ENCODE data around the gene MYF5. TPM values are rescaled to one million over a fixed set of nuclear protein-coding genes. Genes with fewer than 3 reads are reported as not detected.

Gene MYF5
- total and polyA plus RNA-seq, 2 of the 4 experiments (the other 2 are of a cell fraction): not detected

DNA sequence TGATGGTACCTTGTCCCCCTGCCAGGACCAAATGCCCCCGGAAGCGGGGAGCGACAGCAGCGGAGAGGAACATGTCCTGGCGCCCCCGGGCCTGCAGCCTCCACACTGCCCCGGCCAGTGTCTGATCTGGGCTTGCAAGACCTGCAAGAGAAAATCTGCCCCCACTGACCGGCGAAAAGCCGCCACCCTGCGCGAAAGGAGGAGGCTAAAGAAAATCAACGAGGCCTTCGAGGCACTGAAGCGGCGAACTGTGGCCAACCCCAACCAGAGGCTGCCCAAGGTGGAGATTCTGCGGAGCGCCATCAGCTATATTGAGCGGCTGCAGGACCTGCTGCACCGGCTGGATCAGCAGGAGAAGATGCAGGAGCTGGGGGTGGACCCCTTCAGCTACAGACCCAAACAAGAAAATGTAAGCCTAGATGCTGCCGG lies 8.9 kb upstream of the MYF5 start:
- Histone ChIP-seq H4K5ac (ENCODE audit: low read depth, low read length) (no peak overlapping the region), H2BK15ac (ENCODE audit: low read depth, low read length) (no peak overlapping the region), H3K14ac (replicated peaks; ENCODE audit: low read depth, low read length) (no peak overlapping the region), H3K4me1 (ENCODE audit: control insufficient read depth, insufficient read depth, low read length) (no peaks in the 10 kb centered on the region; the same call in 1 of the 2 replicates), H3K18ac (ENCODE audit: low read depth, low read length) (no peak overlapping the region), H3K4ac (ENCODE audit: low read depth, low read length) (no peak overlapping the region), H2BK20ac (ENCODE audit: low read depth, low read length) (no peak overlapping the region), H3K4me2 (ENCODE audit: low read depth, low read length) (no peak overlapping the region), H3K27me3 (ENCODE audit: control insufficient read depth, insufficient read depth, low read length) (no peaks in the 10 kb centered on the region), H2BK5ac (ENCODE audit: low read depth, low read length, poor library complexity, severe bottlenecking) (no peak overlapping the region), H2AK5ac (ENCODE audit: low read depth, low read length) (no peak overlapping the region), H4K20me1 (ENCODE audit: insufficient read depth, low read length) (no peaks in the 10 kb centered on the region), H4K91ac (ENCODE audit: insufficient read depth, low read depth, low read length) (no peak overlapping the region), H3K9me3 (ENCODE audit: control insufficient read depth, insufficient read depth, low read length) (no peaks in the 10 kb centered on the region), H3K36me3 (ENCODE audit: control insufficient read depth, insufficient read depth, low read length) (no peaks in the 10 kb centered on the region), H3K4me3 (ENCODE audit: insufficient read depth, low read depth, low read length) (no peak overlapping the region), H3K27ac (ENCODE audit: insufficient read depth, low read length) (no peak overlapping the region), H2AFZ (replicated peaks; ENCODE audit: low read length, poor library complexity) (no peak overlapping the region), H3K56ac (ENCODE audit: extremely low read depth, insufficient read depth, low read length) (no peak overlapping the region), H4K8ac (ENCODE audit: low read depth in 2 of 2, low read length in 2 of 2) (no peak overlapping the region), H3K9ac (ENCODE audit: low read depth, low read length) (no peak overlapping the region), H2AK9ac (replicated peaks; ENCODE audit: low read depth, low read length, poor library complexity) (no peak overlapping the region), H3K79me1 (ENCODE audit: low read depth in 1 of 2, low read length in 2 of 2) (no peaks in the 10 kb centered on the region), H2BK120ac (ENCODE audit: low read depth, low read length) (no peak overlapping the region), H3K23ac (ENCODE audit: low read depth, low read length) (no peak overlapping the region), H3K9me1 (ENCODE audit: insufficient read depth, low read length) (no peaks in the 10 kb centered on the region)
- dilution Hi-C loops (cut with HindIII; ENCODE audit: low sequenced_read_pairs, unreplicated experiment) (no loop called here), intact Hi-C loops (cut with micrococcal nuclease) (no loop called here), in situ Hi-C loops (cut with MboI; ENCODE audit: low sequenced_read_pairs) (no loop called here)
- DNase-seq: no peak
- BruUV-seq (replicated peaks): no TSS peak
- TF ChIP-seq SMC3 (IDR thresholded peaks at IDR 0.05; ENCODE audit: low read depth, low read length) (no peak), MXI1 (IDR thresholded peaks at IDR 0.05; ENCODE audit: borderline replicate concordance, low read depth, low read length) (no peak), CHD1 (IDR thresholded peaks at IDR 0.05; ENCODE audit: low read depth, low read length) (no peak), CEBPB (IDR thresholded peaks at IDR 0.05; ENCODE audit: low read depth, low read length) (no peak), FOS (IDR thresholded peaks at IDR 0.05; ENCODE audit: low read depth, low read length) (no peak), MAZ (IDR thresholded peaks at IDR 0.05; ENCODE audit: borderline replicate concordance, low read depth, low read length) (no peak), RAD21 (IDR thresholded peaks at IDR 0.05; ENCODE audit: low read length) (no peak), POLR2A (IDR thresholded peaks at IDR 0.05; ENCODE audit: low read depth, low read length) (no peak), RCOR1 (IDR thresholded peaks at IDR 0.05; ENCODE audit: insufficient replicate concordance, low read length) (no peak)
- TF ChIP-seq, protein P1, sequence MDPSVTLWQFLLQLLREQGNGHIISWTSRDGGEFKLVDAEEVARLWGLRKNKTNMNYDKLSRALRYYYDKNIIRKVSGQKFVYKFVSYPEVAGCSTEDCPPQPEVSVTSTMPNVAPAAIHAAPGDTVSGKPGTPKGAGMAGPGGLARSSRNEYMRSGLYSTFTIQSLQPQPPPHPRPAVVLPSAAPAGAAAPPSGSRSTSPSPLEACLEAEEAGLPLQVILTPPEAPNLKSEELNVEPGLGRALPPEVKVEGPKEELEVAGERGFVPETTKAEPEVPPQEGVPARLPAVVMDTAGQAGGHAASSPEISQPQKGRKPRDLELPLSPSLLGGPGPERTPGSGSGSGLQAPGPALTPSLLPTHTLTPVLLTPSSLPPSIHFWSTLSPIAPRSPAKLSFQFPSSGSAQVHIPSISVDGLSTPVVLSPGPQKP (IDR thresholded peaks at IDR 0.05; ENCODE audit: borderline replicate concordance, low read depth, low read length): no peak
- ChIA-PET CTCF (no interaction called here), POLR2A (ENCODE audit: unreplicated experiment) (no interaction called here)
- WGBS, 2 experiments (ENCODE audit: extremely low coverage in 2 of 2, insufficient read length in 1 of 2): 83% methylated on average over 12 of the region's 21 CpGs; no CpG with 5 or more reads in 1 of the 2 experiments
- ATAC-seq (ENCODE audit: low read depth): no peak
